NCI-H146 (cell line): ENCODE results near the gene ALDH1L1.

Source experiments
- DNase-seq: peaks from one replicate; lab custom pipeline; 2025; lab: John Stamatoyannopoulos, UW

ALDH1L1 gene

GRCh38 chr3:126180477-126181397, at the start of gene ALDH1L1:
ALDH1L1 (minus strand) TSS chr3:126180586; CDS start chr3:126160979, 19,607 bp downstream.
- peak; percentile 75 for DNase-seq

DNA sequence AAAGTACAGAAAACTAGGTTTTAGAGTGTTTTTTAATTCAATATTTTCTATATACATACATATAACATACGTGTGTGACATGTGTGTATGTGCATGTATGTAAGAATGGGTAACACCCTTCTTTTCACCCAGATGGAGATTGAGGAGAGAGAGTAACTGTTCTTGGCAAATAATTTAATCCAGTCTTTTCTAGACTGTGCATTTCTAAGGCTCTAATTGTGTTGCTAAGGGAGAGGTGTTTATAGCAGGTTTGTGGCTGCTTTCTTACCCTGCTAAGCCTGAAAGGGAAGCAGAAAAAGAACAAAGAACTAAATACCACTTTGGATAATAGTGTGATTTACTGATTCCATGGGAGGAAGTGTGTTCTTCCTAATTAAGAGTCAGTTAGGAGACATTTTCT, 46.0 kb upstream of the ALDH1L1 start:
- DNase-seq = no peak

DNA sequence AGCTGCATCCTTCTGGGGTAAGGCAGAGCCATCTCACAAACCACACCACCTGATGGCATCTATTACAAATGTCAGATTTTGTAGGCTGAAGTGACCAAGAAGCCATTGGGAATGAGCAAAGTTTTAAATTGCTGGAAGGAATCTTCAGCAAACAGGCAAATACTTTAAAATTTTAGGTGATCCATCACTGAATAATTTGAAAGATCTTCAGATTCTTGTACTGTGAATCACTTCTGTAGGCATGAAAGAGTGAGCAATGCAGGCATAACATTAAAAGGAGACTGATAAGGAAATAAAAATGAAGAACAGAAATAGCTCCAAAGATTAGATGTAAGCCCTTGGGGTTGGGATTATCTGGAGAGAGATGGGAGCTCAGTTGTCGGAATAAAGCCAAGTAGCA, 36.0 kb upstream of the ALDH1L1 start:
- no peak for DNase-seq

DNA sequence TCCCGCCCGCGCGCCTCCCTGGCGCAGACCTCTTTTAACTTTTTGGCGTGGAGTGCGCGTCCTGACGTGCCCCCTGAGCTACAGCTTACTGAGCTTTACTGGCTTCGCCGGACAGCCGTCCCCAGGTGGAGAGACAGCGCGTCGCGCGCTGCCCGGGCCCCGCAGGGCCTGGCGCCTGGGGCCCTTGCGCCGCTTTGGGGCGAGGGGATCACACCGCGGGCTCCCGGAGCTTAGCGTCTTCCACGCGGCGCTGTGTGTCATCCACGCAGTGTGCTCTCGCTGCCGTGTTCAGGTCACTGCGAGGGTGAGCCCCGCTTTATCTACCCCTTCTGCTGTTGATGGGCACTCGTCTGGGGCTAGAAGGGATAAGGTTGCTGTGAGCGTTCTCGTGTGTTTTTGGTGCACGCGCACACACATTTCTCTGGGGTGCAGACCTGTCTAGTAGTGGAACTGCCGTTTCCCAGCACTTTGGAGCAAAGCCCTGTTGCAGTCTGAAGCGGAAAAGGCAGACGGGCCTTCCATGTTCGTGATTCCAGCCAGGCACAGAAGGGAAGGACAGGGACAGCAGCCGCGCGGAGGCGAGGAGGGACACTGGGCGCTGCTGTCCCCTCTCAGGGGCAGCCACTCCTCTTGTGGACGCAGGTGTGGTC, 33.1 kb upstream of the ALDH1L1 start:
- no peak for DNase-seq

- DNase-seq = peak; percentile 27
These were observed 32.4 kb upstream of the ALDH1L1 start for GRCh38 chr3:126212620-126213378.

DNA sequence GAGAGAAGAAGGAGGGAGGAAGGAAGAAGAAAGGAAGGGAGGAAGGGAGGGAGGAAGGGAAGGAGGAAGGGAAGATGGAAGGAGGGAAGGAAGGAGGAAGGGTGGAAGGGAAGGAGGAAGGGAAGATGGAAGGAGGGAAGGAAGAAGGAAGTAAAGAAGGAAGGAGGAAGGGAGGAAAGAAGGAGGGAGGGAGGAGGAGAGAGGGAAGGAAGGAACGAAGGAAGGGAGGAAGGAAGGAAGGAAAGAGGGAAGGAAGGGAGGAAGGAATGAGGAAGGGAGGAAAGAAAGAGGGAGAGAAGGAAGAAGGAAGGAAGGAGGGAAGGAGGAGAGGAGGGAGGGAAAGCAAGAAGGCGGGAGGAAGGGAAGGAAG, 31.8 kb upstream of the ALDH1L1 start:
- DNase-seq = no peak

DNA sequence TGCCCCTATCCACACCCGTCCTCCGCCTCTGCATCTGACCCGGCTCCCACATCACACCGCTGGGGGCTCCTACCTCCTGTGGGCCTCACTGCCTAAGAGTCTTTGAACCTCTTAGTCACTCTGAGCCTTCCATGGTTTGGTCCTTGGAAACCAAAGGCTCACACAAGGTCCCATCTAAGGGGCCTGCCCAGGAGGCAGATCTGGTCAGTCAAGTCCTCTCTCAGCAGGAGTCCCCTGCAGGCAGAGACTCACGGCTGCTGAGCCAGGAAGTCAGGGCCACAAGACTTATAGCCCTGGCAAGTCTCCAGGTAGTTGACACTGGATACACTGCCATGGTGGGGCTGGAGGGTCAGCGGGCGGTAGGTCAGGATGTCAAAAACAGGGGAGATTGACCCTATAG, 31.2 kb upstream of the ALDH1L1 start:
- DNase-seq = peak; percentile 9

DNA sequence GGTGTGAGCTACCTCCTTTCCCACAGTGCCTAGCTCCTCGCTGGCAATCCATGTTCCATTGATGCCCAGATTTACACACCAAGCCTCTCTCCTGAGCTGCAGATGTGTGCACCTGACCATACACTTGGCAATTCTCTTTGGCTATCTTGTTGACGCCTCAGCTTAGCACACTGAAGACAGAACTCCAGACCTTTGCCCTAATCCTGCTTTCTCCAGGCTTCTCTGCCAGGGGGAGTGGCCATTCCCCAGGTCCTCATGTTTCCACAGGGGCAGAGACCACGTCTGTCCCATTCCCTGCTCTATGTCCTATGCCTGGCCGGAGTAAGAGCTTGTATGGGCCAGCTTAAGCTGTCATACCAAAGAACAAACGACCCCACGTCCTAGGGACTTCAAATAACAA, 30.2 kb upstream of the ALDH1L1 start:
- no peak for DNase-seq

- no peak for DNase-seq
These were observed 29.4 kb upstream of the ALDH1L1 start for GRCh38 chr3:126209741-126210140.

GRCh38 chr3:126208606-126209256, 28.3 kb upstream of the ALDH1L1 start:
- peak; percentile 43 for DNase-seq

GRCh38 chr3:126208182-126208581, 27.8 kb upstream of the ALDH1L1 start:
- DNase-seq = no peak

DNA sequence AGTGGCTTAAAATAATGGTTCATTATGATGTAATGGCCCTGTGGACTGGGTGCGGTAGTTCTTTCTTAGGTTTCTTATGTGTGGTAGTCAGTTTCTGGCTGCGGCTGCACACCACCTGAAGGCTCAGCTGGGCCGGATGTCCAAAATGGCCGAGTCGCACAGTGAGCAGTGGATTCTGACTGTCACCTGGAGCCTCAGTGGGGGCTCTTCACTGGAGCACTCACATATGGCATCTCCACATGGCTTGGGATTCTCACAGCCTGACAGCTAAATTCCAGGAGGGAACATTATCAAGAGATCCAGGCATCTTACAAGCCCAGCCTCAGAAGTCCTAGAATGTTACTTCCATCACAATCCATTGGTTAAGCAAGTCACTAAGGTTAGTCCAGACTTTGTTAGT, 26.8 kb upstream of the ALDH1L1 start:
- DNase-seq = no peak

GRCh38 chr3:126205717-126206655, 25.6 kb upstream of the ALDH1L1 start:
- no peak for DNase-seq

DNA sequence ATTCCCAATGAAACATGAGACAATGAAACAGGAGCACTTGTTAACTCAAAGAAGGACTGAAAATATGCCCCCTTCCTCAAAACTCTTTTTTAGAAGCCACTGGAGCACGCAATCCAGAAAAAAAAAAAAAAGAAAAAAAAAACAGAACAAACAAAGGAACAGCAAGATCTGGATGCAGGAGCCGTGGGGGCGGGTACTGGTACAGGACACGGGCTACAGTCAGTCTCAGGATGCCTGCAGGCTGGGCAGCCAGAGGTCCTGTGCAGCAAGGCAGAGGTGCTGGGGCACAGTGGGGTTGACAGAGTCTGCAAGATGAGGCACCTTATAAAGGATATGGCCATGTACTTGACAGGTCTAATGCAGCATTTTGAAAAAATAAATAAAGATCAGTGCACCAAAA, 22.3 kb upstream of the ALDH1L1 start:
- DNase-seq = no peak

DNA sequence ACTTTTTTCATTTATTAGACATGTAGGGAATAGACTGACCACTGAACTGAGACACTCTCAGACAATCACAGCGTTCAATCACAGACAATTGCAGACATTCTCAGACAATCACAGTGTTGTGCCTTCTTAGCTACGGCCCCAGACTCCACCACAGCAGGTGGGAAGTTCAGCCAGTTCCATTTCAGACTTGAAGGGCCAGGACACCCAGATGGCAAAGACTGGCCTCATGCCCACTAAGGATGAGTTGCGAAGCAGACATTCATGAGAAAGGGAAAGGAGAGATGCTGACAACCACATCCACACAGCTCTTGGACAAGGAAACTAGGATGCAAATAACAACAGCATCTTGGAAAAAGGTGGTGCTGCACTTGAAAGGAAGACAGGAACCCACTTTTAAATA, 21.9 kb upstream of the ALDH1L1 start:
- no peak for DNase-seq

DNA sequence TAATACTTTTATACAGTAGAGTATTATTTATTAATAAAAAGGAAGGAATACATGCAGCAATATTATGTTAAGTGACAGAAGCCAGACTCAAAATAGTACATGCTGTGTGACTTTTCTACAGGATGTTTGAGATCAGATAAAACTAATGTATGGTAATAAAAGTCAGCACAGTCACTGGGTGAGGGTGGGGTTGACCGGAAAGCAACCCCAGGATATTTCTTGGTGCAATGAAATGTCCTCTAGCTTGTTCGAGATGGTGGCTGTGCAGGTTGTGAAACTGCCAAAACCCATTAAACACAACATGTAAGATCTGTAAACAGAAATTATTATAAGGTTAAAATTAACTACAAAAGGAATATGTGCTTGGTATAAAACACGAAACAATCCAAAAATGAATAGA, 20.8 kb upstream of the ALDH1L1 start:
- DNase-seq = no peak

DNA sequence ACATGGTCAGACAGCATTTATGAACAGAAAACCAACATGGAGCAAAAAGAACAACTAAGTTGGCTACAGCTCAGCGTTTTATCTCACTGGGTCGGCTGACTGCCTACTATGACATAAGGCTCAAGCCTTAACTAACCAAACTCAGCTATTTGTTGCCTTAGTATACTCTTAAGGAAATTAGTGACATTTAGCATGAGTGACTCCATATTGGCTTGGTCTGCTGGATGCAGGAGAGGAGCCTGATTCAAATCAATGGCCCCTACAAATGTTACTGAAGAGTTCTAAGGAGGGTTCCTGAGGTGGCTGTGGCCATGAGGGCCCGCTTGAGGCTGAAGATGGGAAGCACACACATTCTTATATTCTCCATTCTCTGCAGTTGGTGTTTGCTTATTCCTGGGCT, 20.1 kb upstream of the ALDH1L1 start:
- no peak for DNase-seq

DNA sequence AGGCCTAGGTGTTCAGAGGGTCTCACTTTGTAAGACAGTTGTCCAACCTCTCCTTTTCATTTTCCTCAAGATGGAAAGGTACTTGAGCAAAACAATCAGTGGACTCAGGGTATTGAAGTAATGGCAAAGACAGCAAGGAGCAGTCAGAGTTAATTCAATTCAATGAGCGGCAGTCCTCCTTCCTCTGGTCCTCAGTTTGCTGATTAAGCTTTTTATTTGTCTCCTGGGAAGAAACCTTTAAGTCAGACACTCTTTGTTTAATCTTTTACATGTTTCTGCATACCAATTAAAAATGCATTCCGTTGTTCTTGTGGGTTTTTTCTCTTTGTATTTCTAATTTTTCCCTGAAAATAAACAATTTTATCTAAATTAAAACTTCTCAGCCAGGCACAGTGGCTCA, 18.9 kb upstream of the ALDH1L1 start:
- no peak for DNase-seq

- DNase-seq = peak; percentile 57
These were observed 17.6 kb upstream of the ALDH1L1 start for GRCh38 chr3:126197854-126198584.

GRCh38 chr3:126197343-126197742, 17.0 kb upstream of the ALDH1L1 start:
- no peak for DNase-seq
